IMR-90 (cell line): ENCODE data around the gene LINGO1. TPM values are rescaled to one million over a fixed set of nuclear protein-coding genes. Genes with fewer than 3 reads are reported as not detected.

ENCODE experiments used
- ATAC-seq: fragments of 200-7000 bp; cut with Tn5 transposase; 2 replicates; pipeline ENCODE4 v1.9.1; 2020; ENCODE audit warnings: low read depth, mild to moderate bottlenecking, moderate library complexity
- BruUV-seq: library from RNA; stranded (reverse); fragments of 400-500 nt; replicated peaks from 2 replicates; lab custom pipeline; 2021; lab: Mats Ljungman, UMichigan
- CTCF ChIA-PET: fragments of 300-600 bp; formaldehyde crosslinking; extraction: SDS; loops from one replicate; lab custom pipeline; 2021; ENCODE audit warnings: antibody characterized with exemption; lab: Yijun Ruan, JAX
- POLR2A ChIA-PET: fragments of 300-600 bp; sonication (Branson Sonifier 250); formaldehyde crosslinking; loops from one replicate; lab custom pipeline; 2022; ENCODE audit warnings: antibody characterized with exemption; ENCODE audit not compliant: unreplicated experiment; lab: Charles Lee
- DNase-seq: peaks from one replicate; pipeline ENCODE4 v3.0.0; 2013
- H2AFZ ChIP-seq: replicated peaks from 2 replicates; pipeline ENCODE3; 2013; ENCODE audit warnings: low read length, mild to moderate bottlenecking; ENCODE audit not compliant: poor library complexity
- H2AK5ac ChIP-seq: 2 replicates; pipeline ENCODE4 v1.6.1; 2013; ENCODE audit warnings: low read depth, low read length, inconsistent platforms
- H2AK9ac ChIP-seq: replicated peaks from 2 replicates; pipeline ENCODE3; 2013; ENCODE audit warnings: mild to moderate bottlenecking, low read depth, low read length, moderate library complexity; ENCODE audit not compliant: poor library complexity
- H2BK120ac ChIP-seq: 2 replicates; pipeline ENCODE4 v1.6.1; 2013; ENCODE audit warnings: low read depth, low read length, inconsistent platforms
- H2BK15ac ChIP-seq: 3 replicates; pipeline ENCODE4 v1.6.1; 2013; ENCODE audit warnings: low read depth, low read length, inconsistent platforms
- H2BK20ac ChIP-seq: 2 replicates; pipeline ENCODE4 v1.6.1; 2013; ENCODE audit warnings: low read depth, mild to moderate bottlenecking, inconsistent platforms, low read length, moderate library complexity
- H2BK5ac ChIP-seq: 2 replicates; pipeline ENCODE4 v1.6.1; 2013; ENCODE audit warnings: mild to moderate bottlenecking, low read depth, low read length, inconsistent platforms; ENCODE audit not compliant: poor library complexity, severe bottlenecking
- H3K14ac ChIP-seq: replicated peaks from 2 replicates; pipeline ENCODE4 v1.6.1; 2013; ENCODE audit warnings: low read depth, low read length, inconsistent platforms
- H3K18ac ChIP-seq: 2 replicates; pipeline ENCODE4 v1.6.1; 2013; ENCODE audit warnings: low read depth, low read length, control low read depth
- H3K23ac ChIP-seq: 2 replicates; pipeline ENCODE4 v1.6.1; 2013; ENCODE audit warnings: low read depth, low read length, inconsistent platforms
- H3K27ac ChIP-seq: 2 replicates; pipeline ENCODE4 v1.5.1; 2013; ENCODE audit warnings: mild to moderate bottlenecking, control low read depth, low read length; ENCODE audit not compliant: insufficient read depth
- H3K27me3 ChIP-seq: 2 replicates; pipeline ENCODE4 v1.6.1; 2013; ENCODE audit warnings: low read length; ENCODE audit not compliant: control insufficient read depth, insufficient read depth
- H3K36me3 ChIP-seq: 2 replicates; pipeline ENCODE4 v1.6.1; 2013; ENCODE audit warnings: low read length, mixed read lengths; ENCODE audit not compliant: control insufficient read depth, insufficient read depth
- H3K4ac ChIP-seq: 2 replicates; pipeline ENCODE4 v1.6.1; 2013; ENCODE audit warnings: low read depth, low read length, inconsistent platforms
- H3K4me1 ChIP-seq: 2 replicates; pipeline ENCODE4 v1.6.1; 2013; ENCODE audit warnings: low read length, mixed read lengths; ENCODE audit not compliant: control insufficient read depth, insufficient read depth
- H3K4me2 ChIP-seq: 2 replicates; pipeline ENCODE4 v1.6.1; 2013; ENCODE audit warnings: low read depth, mild to moderate bottlenecking, control low read depth, low read length, moderate library complexity
- H3K4me3 ChIP-seq: 2 replicates; pipeline ENCODE4 v1.5.1; 2013; ENCODE audit warnings: low read depth, mild to moderate bottlenecking, control low read depth, low read length, moderate library complexity; ENCODE audit not compliant: insufficient read depth
- H3K56ac ChIP-seq: 2 replicates; pipeline ENCODE4 v1.6.1; 2013; ENCODE audit warnings: low read length, inconsistent platforms; ENCODE audit not compliant: insufficient read depth; ENCODE audit errors: extremely low read depth
- H3K79me1 ChIP-seq, 2 experiments: 2 replicates each; pipeline ENCODE4 v1.6.1; 2013; ENCODE audit warnings: low read length in 2 of 2, inconsistent platforms in 1 of 2, low read depth in 1 of 2
- H3K9ac ChIP-seq: 2 replicates; pipeline ENCODE4 v1.6.1; 2013; ENCODE audit warnings: low read depth, low read length, control low read depth
- H3K9me1 ChIP-seq: 2 replicates; pipeline ENCODE4 v1.6.1; 2013; ENCODE audit warnings: low read length, inconsistent platforms; ENCODE audit not compliant: insufficient read depth
- H3K9me3 ChIP-seq: 2 replicates; pipeline ENCODE4 v1.6.1; 2013; ENCODE audit warnings: low read length; ENCODE audit not compliant: control insufficient read depth, insufficient read depth
- H4K20me1 ChIP-seq: 2 replicates; pipeline ENCODE4 v1.6.1; 2013; ENCODE audit warnings: low read length, inconsistent platforms; ENCODE audit not compliant: insufficient read depth
- H4K5ac ChIP-seq: 2 replicates; pipeline ENCODE4 v1.6.1; 2013; ENCODE audit warnings: mild to moderate bottlenecking, low read depth, low read length, control low read depth
- H4K8ac ChIP-seq, 2 experiments: 2 replicates each; pipeline ENCODE4 v1.6.1; 2013; ENCODE audit warnings: low read depth in 2 of 2, low read length in 2 of 2, control low read depth in 1 of 2, inconsistent platforms in 1 of 2
- H4K91ac ChIP-seq: 2 replicates; pipeline ENCODE4 v1.6.1; 2013; ENCODE audit warnings: low read depth, low read length, inconsistent platforms; ENCODE audit not compliant: insufficient read depth
- BHLHE40 ChIP-seq: fragments of 150-350 bp; IDR thresholded peaks from 2 replicates; pipeline ENCODE4 v1.6.1; 2016; ENCODE audit warnings: mild to moderate bottlenecking, low read depth, low read length
- CHD1 ChIP-seq: IDR thresholded peaks from 2 replicates; pipeline ENCODE4 v1.6.1; 2012; ENCODE audit warnings: low read depth, low read length, improper control_type of control experiment
- ELK1 ChIP-seq: fragments of 150-350 bp; IDR thresholded peaks from 2 replicates; pipeline ENCODE4 v1.6.1; 2016; ENCODE audit warnings: low read depth, mild to moderate bottlenecking, low read length, moderate library complexity, borderline replicate concordance
- FOS ChIP-seq: fragments of 150-350 bp; IDR thresholded peaks from 2 replicates; pipeline ENCODE4 v1.6.1; 2016; ENCODE audit warnings: low read depth, low read length
- MAFK ChIP-seq: IDR thresholded peaks from 2 replicates; pipeline ENCODE4 v1.6.1; 2012; ENCODE audit warnings: low read depth, low read length, improper control_type of control experiment
- MAZ ChIP-seq: IDR thresholded peaks from 2 replicates; pipeline ENCODE4 v1.6.1; 2012; ENCODE audit warnings: low read depth, mild to moderate bottlenecking, low read length, improper control_type of control experiment, moderate library complexity, borderline replicate concordance
- MXI1 ChIP-seq: IDR thresholded peaks from 2 replicates; pipeline ENCODE4 v1.6.1; 2012; ENCODE audit warnings: low read depth, mild to moderate bottlenecking, low read length, moderate library complexity, borderline replicate concordance
- NFE2L2 ChIP-seq: fragments of 150-350 bp; IDR thresholded peaks from 2 replicates; pipeline ENCODE4 v1.6.1; 2016; ENCODE audit warnings: low read depth, mild to moderate bottlenecking, low read length
- RAD21 ChIP-seq: IDR thresholded peaks from 2 replicates; pipeline ENCODE4 v1.6.1; 2012; ENCODE audit warnings: low read length, improper control_type of control experiment
- RCOR1 ChIP-seq: IDR thresholded peaks from 2 replicates; pipeline ENCODE4 v1.6.1; 2012; ENCODE audit warnings: mild to moderate bottlenecking, low read length, improper control_type of control experiment; ENCODE audit not compliant: insufficient replicate concordance
- SMC3 ChIP-seq: fragments of 150-350 bp; IDR thresholded peaks from 2 replicates; pipeline ENCODE4 v1.6.1; 2016; ENCODE audit warnings: low read depth, mild to moderate bottlenecking, antibody characterized with exemption, low read length, moderate library complexity
- WGBS, 2 experiments: methylation state at CpG; one replicate each; pipeline versions ENCODE4 v1.1.5 to v1.1.7; 2013; ENCODE audit warnings: missing lambda C conversion rate in 2 of 2; ENCODE audit not compliant: insufficient read length in 1 of 2; ENCODE audit errors: extremely low coverage in 2 of 2; 5-methylcytosine and 5-hydroxymethylcytosine counted together
- dilution Hi-C: fragments of 300-500 bp; cut with HindIII; formaldehyde crosslinking; loops from one replicate; pipeline ENCODE4 v1.14.3; 2018; ENCODE audit warnings: low sequenced_read_pairs; ENCODE audit not compliant: unreplicated experiment
- in situ Hi-C: fragments of 300-500 bp; cut with MboI; formaldehyde crosslinking; loops from 3 replicates; pipeline ENCODE4 v1.14.3; 2019; ENCODE audit warnings: low sequenced_read_pairs, inconsistent platforms, mixed read lengths
- intact Hi-C: fragments of 100-400 bp; cut with micrococcal nuclease; formaldehyde crosslinking; loops from 2 replicates; pipeline ENCODE4 v1.10.0; 2022
- polyA plus RNA-seq, 3 experiments: library from polyadenylated mRNA; depleted of rRNA; stranded (reverse); fragments of >200 nt; gene quantifications; 2 replicates each; pipeline ENCODE4 v1.2.3, GENCODE V29; 2012; ENCODE audit warnings: low replicate concordance in 1 of 3
- total RNA-seq: library from RNA; depleted of rRNA; stranded (reverse); fragments of >200 nt; gene quantifications from 2 replicates; pipeline ENCODE4 v1.2.3, GENCODE V29; 2012
- TF ChIP-seq, protein P1 (sequence below): conservative IDR thresholded peaks from 2 replicates; pipeline ENCODE4 v1.5.1; 2012; ENCODE audit warnings: mild to moderate bottlenecking, low read depth, low read length, improper control_type of control experiment
- TF ChIP-seq, protein P2 (sequence below): fragments of 150-350 bp; IDR thresholded peaks from 2 replicates; pipeline ENCODE4 v1.6.1; 2017; ENCODE audit warnings: mild to moderate bottlenecking, antibody characterized with exemption, low read length, low read depth

The LINGO1 gene
- total and polyA plus RNA-seq, 2 of the 4 experiments (the other 2 are of a cell fraction): 0.05 TPM; not detected in 1

DNA sequence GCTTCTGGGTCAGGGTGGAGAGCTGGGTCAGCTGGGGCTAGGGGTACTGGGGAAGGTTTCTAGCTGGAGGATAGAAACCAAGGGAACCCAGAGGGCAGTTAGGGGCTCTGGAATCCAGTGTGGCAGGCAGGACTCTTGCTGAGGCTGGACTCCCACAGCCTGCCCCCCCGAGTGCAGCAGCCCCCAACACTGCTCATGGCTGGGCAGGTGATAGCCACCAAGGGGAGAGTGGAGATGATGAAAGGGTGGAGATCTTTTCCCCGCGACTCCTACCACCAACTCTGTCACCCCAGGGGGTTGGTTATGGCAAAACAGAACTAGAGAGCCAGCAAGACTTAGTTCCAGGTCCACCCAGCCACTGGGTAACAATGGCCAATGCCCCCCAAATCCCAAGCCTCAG is 16.9 kb upstream of the LINGO1 start:
- dilution Hi-C loops (no loop called here), in situ Hi-C loops (no loop called here), intact Hi-C loops (no loop called here)
- no peak overlapping the region for H3K14ac ChIP-seq
- H4K91ac ChIP-seq: no peak overlapping the region
- H3K18ac ChIP-seq: no peak overlapping the region
- ATAC-seq (no peak), DNase-seq (no peak)
- no peak overlapping the region for H3K4me3 ChIP-seq
- TF ChIP-seq, protein P1, sequence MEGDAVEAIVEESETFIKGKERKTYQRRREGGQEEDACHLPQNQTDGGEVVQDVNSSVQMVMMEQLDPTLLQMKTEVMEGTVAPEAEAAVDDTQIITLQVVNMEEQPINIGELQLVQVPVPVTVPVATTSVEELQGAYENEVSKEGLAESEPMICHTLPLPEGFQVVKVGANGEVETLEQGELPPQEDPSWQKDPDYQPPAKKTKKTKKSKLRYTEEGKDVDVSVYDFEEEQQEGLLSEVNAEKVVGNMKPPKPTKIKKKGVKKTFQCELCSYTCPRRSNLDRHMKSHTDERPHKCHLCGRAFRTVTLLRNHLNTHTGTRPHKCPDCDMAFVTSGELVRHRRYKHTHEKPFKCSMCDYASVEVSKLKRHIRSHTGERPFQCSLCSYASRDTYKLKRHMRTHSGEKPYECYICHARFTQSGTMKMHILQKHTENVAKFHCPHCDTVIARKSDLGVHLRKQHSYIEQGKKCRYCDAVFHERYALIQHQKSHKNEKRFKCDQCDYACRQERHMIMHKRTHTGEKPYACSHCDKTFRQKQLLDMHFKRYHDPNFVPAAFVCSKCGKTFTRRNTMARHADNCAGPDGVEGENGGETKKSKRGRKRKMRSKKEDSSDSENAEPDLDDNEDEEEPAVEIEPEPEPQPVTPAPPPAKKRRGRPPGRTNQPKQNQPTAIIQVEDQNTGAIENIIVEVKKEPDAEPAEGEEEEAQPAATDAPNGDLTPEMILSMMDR: no peak
- TF ChIP-seq NFE2L2 (no peak), MAFK (no peak), SMC3 (no peak), MXI1 (no peak), MAZ (no peak), ELK1 (no peak), FOS (no peak), RCOR1 (no peak), BHLHE40 (no peak), CHD1 (no peak), RAD21 (no peak)
- TF ChIP-seq, protein P2, sequence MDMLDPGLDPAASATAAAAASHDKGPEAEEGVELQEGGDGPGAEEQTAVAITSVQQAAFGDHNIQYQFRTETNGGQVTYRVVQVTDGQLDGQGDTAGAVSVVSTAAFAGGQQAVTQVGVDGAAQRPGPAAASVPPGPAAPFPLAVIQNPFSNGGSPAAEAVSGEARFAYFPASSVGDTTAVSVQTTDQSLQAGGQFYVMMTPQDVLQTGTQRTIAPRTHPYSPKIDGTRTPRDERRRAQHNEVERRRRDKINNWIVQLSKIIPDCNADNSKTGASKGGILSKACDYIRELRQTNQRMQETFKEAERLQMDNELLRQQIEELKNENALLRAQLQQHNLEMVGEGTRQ: no peak
- no peak overlapping the region for H3K23ac ChIP-seq
- no peak overlapping the region for H3K9ac ChIP-seq
- no peak overlapping the region for H4K8ac ChIP-seq
- no peak overlapping the region for H2BK120ac ChIP-seq
- ChIA-PET POLR2A (no interaction called here), CTCF (no interaction called here)
- H4K5ac ChIP-seq: no peak overlapping the region
- H2BK20ac ChIP-seq: no peak overlapping the region
- peaks cover 49% of the 10 kb centered on the region for H3K27me3 ChIP-seq
- H2AK5ac ChIP-seq: no peak overlapping the region
- H3K4me2 ChIP-seq: no peak overlapping the region
- H2BK5ac ChIP-seq: no peak overlapping the region
- BruUV-seq: no TSS peak
- no peak overlapping the region for H3K4ac ChIP-seq
- H3K36me3 ChIP-seq: no peaks in the 10 kb centered on the region
- no peaks in the 10 kb centered on the region for H4K20me1 ChIP-seq
- no peak overlapping the region for H3K56ac ChIP-seq
- no peaks in the 10 kb centered on the region for H3K4me1 ChIP-seq
- no peak overlapping the region for H2AFZ ChIP-seq
- no peaks in the 10 kb centered on the region for H3K9me1 ChIP-seq
- H3K27ac ChIP-seq: no peak overlapping the region
- no CpG with 5 or more reads among the region's 3 CpGs for WGBS, 2 experiments
- no peak overlapping the region for H2BK15ac ChIP-seq
- H2AK9ac ChIP-seq: no peak overlapping the region
- H3K9me3 ChIP-seq: peaks cover 2% of the 10 kb centered on the region; the same call in 1 of the 2 replicates
- no peaks in the 10 kb centered on the region for H3K79me1 ChIP-seq
